H1 (cell line): Measurements from ENCODE around the gene PLPPR4. TPM values are rescaled to one million over a fixed set of nuclear protein-coding genes. Genes with fewer than 3 reads are reported as not detected.

Experiments used
- CTCF ChIA-PET: fragments of 300-600 bp; sonication (Branson Sonifier 250); formaldehyde crosslinking; loops from one replicate; lab custom pipeline; 2021; ENCODE audit not compliant: partially characterized antibody; lab: Charles Lee
- POLR2A ChIA-PET: fragments of 300-600 bp; sonication (Branson Sonifier 250); formaldehyde crosslinking; loops from one replicate; lab custom pipeline; 2021; ENCODE audit warnings: inconsistent platforms; ENCODE audit not compliant: partially characterized antibody; lab: Charles Lee
- DNase-seq, 2 experiments: peaks; one replicate each; pipeline versions ENCODE4 v3.0.0 to v3.0.0-alpha.2; 2010 to 2022; ENCODE audit warnings: low spot score in 2 of 2, low read depth in 1 of 2, mixed read lengths in 1 of 2
- FAIRE-seq: peaks from 2 replicates; lab custom pipeline; 2011; peaks lifted over from hg19 to GRCh38; lab: Jason Lieb, UNC
- H2AFZ ChIP-seq: 2 replicates; pipeline ENCODE4 v1.8.1; 2012; ENCODE audit warnings: low read length, inconsistent platforms
- H2AK5ac ChIP-seq: 2 replicates; pipeline ENCODE4 v1.6.1; 2013; ENCODE audit warnings: low read depth, low read length
- H2BK120ac ChIP-seq: replicated peaks from 2 replicates; pipeline ENCODE3; 2013; ENCODE audit warnings: low read depth, low read length, inconsistent platforms
- H2BK12ac ChIP-seq: 2 replicates; pipeline ENCODE4 v1.6.1; 2013; ENCODE audit warnings: low read depth, low read length
- H2BK15ac ChIP-seq: 2 replicates; pipeline ENCODE4 v1.6.1; 2013; ENCODE audit warnings: low read length
- H2BK20ac ChIP-seq: 2 replicates; pipeline ENCODE4 v1.6.1; 2013; ENCODE audit warnings: low read length
- H2BK5ac ChIP-seq: 2 replicates; pipeline ENCODE4 v1.6.1; 2013; ENCODE audit warnings: low read depth, low read length
- H3K14ac ChIP-seq: 2 replicates; pipeline ENCODE4 v1.6.1; 2013; ENCODE audit warnings: inconsistent platforms; ENCODE audit not compliant: insufficient read length
- H3K18ac ChIP-seq: 2 replicates; pipeline ENCODE4 v1.6.1; 2013; ENCODE audit warnings: low read length; ENCODE audit errors: extremely low read depth
- H3K23ac ChIP-seq: 2 replicates; pipeline ENCODE4 v1.6.1; 2013; ENCODE audit warnings: inconsistent platforms; ENCODE audit not compliant: insufficient read length
- H3K23me2 ChIP-seq: 2 replicates; pipeline ENCODE4 v1.6.1; 2013; ENCODE audit warnings: low read depth, low read length
- H3K27ac ChIP-seq: 2 replicates; pipeline ENCODE4 v1.6.1; 2011; ENCODE audit warnings: low read depth, low read length, inconsistent platforms
- H3K27me3 ChIP-seq, 4 experiments: replicated peaks in 1 of 4; 1 replicate in 1 of 4; 2 replicates in 3 of 4; pipeline versions ENCODE4 v1.6.1 to v1.8.1; 2011 to 2013; ENCODE audit warnings: low read length in 3 of 4, mild to moderate bottlenecking in 3 of 4, inconsistent platforms in 2 of 4, mixed read lengths in 2 of 4, moderate library complexity in 1 of 4; ENCODE audit not compliant: control insufficient read depth in 3 of 4, insufficient read depth in 3 of 4; ENCODE audit errors: extremely low read depth in 1 of 4
- H3K36me3 ChIP-seq, 4 experiments: 2 replicates each; pipeline versions ENCODE4 v1.6.1 to v1.8.1; 2011 to 2013; ENCODE audit warnings: mild to moderate bottlenecking in 4 of 4, low read length in 3 of 4, moderate library complexity in 2 of 4, control low read depth in 1 of 4, inconsistent platforms in 1 of 4; ENCODE audit not compliant: insufficient read depth in 4 of 4, control insufficient read depth in 2 of 4
- H3K4ac ChIP-seq: replicated peaks from 2 replicates; pipeline ENCODE3; 2013; ENCODE audit warnings: low read length, low read depth, mixed read lengths, inconsistent platforms; ENCODE audit not compliant: insufficient read length
- H3K4me1 ChIP-seq, 4 experiments: replicated peaks in 1 of 4; 1 replicate in 1 of 4; 2 replicates in 3 of 4; pipeline versions ENCODE4 v1.6.1 to v1.8.1; 2011 to 2013; ENCODE audit warnings: low read length in 3 of 4, inconsistent platforms in 2 of 4, mixed read lengths in 1 of 4; ENCODE audit not compliant: insufficient read depth in 4 of 4, control insufficient read depth in 3 of 4
- H3K4me2 ChIP-seq, 2 experiments: 2 replicates each; pipeline versions ENCODE4 v1.6.1 to v1.8.1; 2011 to 2013; ENCODE audit warnings: low read depth in 2 of 2, low read length in 2 of 2, control low read depth in 1 of 2, inconsistent platforms in 1 of 2, mild to moderate bottlenecking in 1 of 2; ENCODE audit not compliant: insufficient read depth in 1 of 2
- H3K4me3 ChIP-seq, 4 experiments: fragments of 200-600, 300-600 bp in 1 of 4; sonication (generic), shearing (Covaris generic), sonication (Bioruptor Twin) in 1 of 4; 2 replicates each; pipeline versions ENCODE4 v1.5.1 to v1.8.1; 2011 to 2016; ENCODE audit warnings: low read length in 4 of 4, low read depth in 3 of 4, control low read depth in 2 of 4, inconsistent platforms in 2 of 4, mild to moderate bottlenecking in 2 of 4, mixed read lengths in 1 of 4, moderate library complexity in 1 of 4; ENCODE audit not compliant: insufficient read depth in 2 of 4; ENCODE audit errors: extremely low read depth in 1 of 4
- H3K56ac ChIP-seq: replicated peaks from 2 replicates; pipeline ENCODE3; 2013; ENCODE audit warnings: low read depth, mild to moderate bottlenecking, mixed read lengths, low read length, inconsistent platforms; ENCODE audit not compliant: insufficient read length
- H3K79me1 ChIP-seq: 2 replicates; pipeline ENCODE4 v1.6.1; 2013; ENCODE audit warnings: low read depth, low read length, control low read depth
- H3K79me2 ChIP-seq, 2 experiments: 2 replicates each; pipeline versions ENCODE4 v1.6.1 to v1.8.1; 2012 to 2013; ENCODE audit warnings: low read length in 2 of 2, mild to moderate bottlenecking in 2 of 2, inconsistent platforms in 1 of 2; ENCODE audit not compliant: insufficient read depth in 2 of 2, control insufficient read depth in 1 of 2
- H3K9ac ChIP-seq, 4 experiments: replicated peaks in 1 of 4; 1 replicate in 1 of 4; 2 replicates in 3 of 4; pipeline versions ENCODE4 v1.6.1 to v1.8.1; 2011 to 2013; ENCODE audit warnings: low read depth in 3 of 4, low read length in 3 of 4, control low read depth in 2 of 4, mild to moderate bottlenecking in 2 of 4, moderate library complexity in 2 of 4, inconsistent platforms in 1 of 4; ENCODE audit errors: extremely low read depth in 1 of 4
- H3K9me3 ChIP-seq, 2 experiments: 2 replicates each; pipeline versions ENCODE4 v1.6.1 to v1.8.1; 2012 to 2013; ENCODE audit warnings: mild to moderate bottlenecking in 2 of 2, moderate library complexity in 2 of 2, control low read depth in 1 of 2, inconsistent platforms in 1 of 2, low read depth in 1 of 2, low read length in 1 of 2, mixed read lengths in 1 of 2; ENCODE audit not compliant: insufficient read depth in 2 of 2
- H4K20me1 ChIP-seq, 2 experiments: replicated peaks in 1 of 2; 2 replicates each; pipeline versions ENCODE3 to v1.8.1; 2011 to 2013; ENCODE audit warnings: inconsistent platforms in 2 of 2, low read length in 2 of 2, mild to moderate bottlenecking in 1 of 2; ENCODE audit not compliant: insufficient read depth in 2 of 2, control insufficient read depth in 1 of 2
- H4K5ac ChIP-seq: 2 replicates; pipeline ENCODE4 v1.6.1; 2013; ENCODE audit warnings: low read length, low read depth, mixed read lengths, inconsistent platforms; ENCODE audit not compliant: insufficient read length
- H4K8ac ChIP-seq: 2 replicates; pipeline ENCODE4 v1.8.0; 2013; ENCODE audit warnings: mild to moderate bottlenecking, moderate library complexity, low read length, inconsistent platforms; ENCODE audit not compliant: insufficient read depth; ENCODE audit errors: extremely low read depth
- H4K91ac ChIP-seq: replicated peaks from 2 replicates; pipeline ENCODE3; 2013; ENCODE audit warnings: low read length, mixed read lengths, inconsistent platforms; ENCODE audit not compliant: insufficient read length
- CBX5 ChIP-seq: fragments of 300-800, 300-1000 bp; sonication (generic); IDR thresholded peaks from 2 replicates; pipeline ENCODE4 v1.7.1; 2016; ENCODE audit warnings: antibody characterized with exemption, low read length, low read depth
- JUND ChIP-seq: IDR thresholded peaks from 2 replicates; pipeline ENCODE4 v1.6.1; 2011; ENCODE audit warnings: mild to moderate bottlenecking, improper control_type of control experiment, low read length
- RXRA ChIP-seq: IDR thresholded peaks from 2 replicates; pipeline ENCODE4 v1.6.1; 2011; ENCODE audit warnings: low read depth, mild to moderate bottlenecking, low read length, moderate library complexity; ENCODE audit not compliant: insufficient read depth
- SP1 ChIP-seq: IDR thresholded peaks from 2 replicates; pipeline ENCODE4 v1.6.1; 2011; ENCODE audit warnings: low read depth, low read length
- SRF ChIP-seq: IDR thresholded peaks from 2 replicates; pipeline ENCODE4 v1.6.1; 2011; ENCODE audit warnings: mild to moderate bottlenecking, low read depth, low read length, moderate library complexity
- TAF1 ChIP-seq: IDR thresholded peaks from 2 replicates; pipeline ENCODE4 v1.6.1; 2011; ENCODE audit warnings: mild to moderate bottlenecking, low read depth, low read length
- WGBS, 2 experiments: shearing (Covaris generic) in 1 of 2; methylation state at CpG; one replicate each; pipeline versions ENCODE4 v1.1.6 to v1.1.7; 2013 to 2015; ENCODE audit warnings: low lambda C conversion rate in 2 of 2, mixed read lengths in 2 of 2, inconsistent platforms in 1 of 2, low coverage in 1 of 2, missing lambda C conversion rate in 1 of 2; ENCODE audit not compliant: insufficient replicate concordance in 2 of 2, insufficient coverage in 1 of 2, insufficient read length in 1 of 2; ENCODE audit errors: extremely low coverage in 1 of 2, missing lambda C conversion rate in 1 of 2; 5-methylcytosine and 5-hydroxymethylcytosine counted together
- polyA plus RNA-seq, 7 experiments: library from polyadenylated mRNA; depleted of rRNA in 3 of 7; stranded (reverse) in 5 of 7; unstranded in 2 of 7; fragments of >200 nt in 5 of 7; fragments of 200-250 nt in 2 of 7; gene quantifications; 1 replicate in 5 of 7; 2 replicates in 1 of 7; 4 replicates in 1 of 7; pipeline versions ENCODE4 v1.2.1 to v1.2.3, GENCODE V29; 2011 to 2013; ENCODE audit warnings: missing spikeins in 2 of 7, mixed read lengths in 2 of 7
- total RNA-seq: library from RNA; stranded (reverse); fragmentation: NEBNext Ultra II Directional; extraction: Animal tissue kit (Norgen Biotek cat#: 25700); gene quantifications from 2 replicates; pipeline ENCODE4 v1.2.1, GENCODE V29; 2021

PLPPR4 gene
- total and polyA plus RNA-seq, 2 of the 8 experiments (the other 6 are each of a cell fraction or from before 2014, with no cell fraction given): 0.74 to 2.2 TPM

- Histone ChIP-seq H3K4me1 (no peaks in the 10 kb centered on the region), H4K20me1 (no peaks in the 10 kb centered on the region), H3K18ac (no peak overlapping the region), H3K79me1 (no peaks in the 10 kb centered on the region), H2BK12ac (no peak overlapping the region), H3K23me2 (no peaks in the 10 kb centered on the region), H2BK5ac (no peak overlapping the region), H3K56ac (no peak overlapping the region), H3K14ac (no peak overlapping the region), H3K23ac (no peak overlapping the region), H3K4me2 (no peak overlapping the region), H3K4ac (no peak overlapping the region), H3K36me3 (no peaks in the 10 kb centered on the region), H4K91ac (no peak overlapping the region), H3K9me3 (no peaks in the 10 kb centered on the region), H2AFZ (no peak overlapping the region), H3K27ac (no peak overlapping the region), H4K5ac (no peak overlapping the region), H3K9ac (no peak overlapping the region), H2AK5ac (no peak overlapping the region), H4K8ac (no peak overlapping the region), H3K4me3 (no peak overlapping the region), H2BK20ac (no peak overlapping the region), H2BK120ac (no peak overlapping the region), H3K27me3 (no peaks in the 10 kb centered on the region), H3K79me2 (no peaks in the 10 kb centered on the region), H2BK15ac (no peak overlapping the region)
- WGBS, 2 experiments: 92% methylated on average over 1 of the region's 1 CpG; no CpG with 5 or more reads in 1 of the 2 experiments
- FAIRE-seq: no peak
- POLR2A ChIA-PET: no interaction called here
- no peak for DNase-seq
- CTCF ChIA-PET: no interaction called here
- no peak for TF ChIP-seq SP1
- no peak for TF ChIP-seq JUND
- TF ChIP-seq SRF: no peak
- no peak for TF ChIP-seq RXRA
- TF ChIP-seq CBX5: no peak
- no peak for TF ChIP-seq TAF1
Observed at GRCh38 chr1:99315305-99315704, 51.0 kb downstream of the PLPPR4 start.
